B cell (primary cell): ENCODE results near the gene CLEC18B. TPM values are rescaled to one million over a fixed set of nuclear protein-coding genes. Genes with fewer than 3 reads are reported as not detected.

Experiments
- ATAC-seq: fragments of 200-7000 bp; cut with Tn5 transposase; one replicate; pipeline ENCODE4 v1.10.0; 2021; ENCODE audit warnings: low read depth, mild to moderate bottlenecking, moderate number of reproducible peaks, moderate library complexity
- CTCF ChIA-PET: fragments of 350-600 bp; sonication (Branson Sonifier 250); formaldehyde crosslinking; loops from one replicate; lab custom pipeline; 2021; ENCODE audit warnings: antibody characterized with exemption, inconsistent platforms; lab: Charles Lee
- POLR2A ChIA-PET: fragments of 350-600 bp; sonication (Branson Sonifier 250); formaldehyde crosslinking; loops from one replicate; lab custom pipeline; 2021; ENCODE audit warnings: antibody characterized with exemption; lab: Charles Lee
- DNase-seq: peaks from one replicate; pipeline ENCODE4 v3.0.0; 2013
- H2AFZ ChIP-seq: 2 replicates; pipeline ENCODE4 v1.6.1; 2012; ENCODE audit warnings: mild to moderate bottlenecking, low read depth, low read length; ENCODE audit not compliant: insufficient read depth, poor library complexity, severe bottlenecking
- H3K27ac ChIP-seq, 2 donors: 1 replicate in 1 of 2; 2 replicates in 1 of 2; pipeline ENCODE4 v1.5.1; 2012 to 2013; ENCODE audit warnings: low read length in 2 of 2, mild to moderate bottlenecking in 2 of 2, moderate library complexity in 1 of 2
- H3K27me3 ChIP-seq, 4 experiments: fragments of 200-600 bp in 1 of 4; sonication (generic) in 1 of 4; replicated peaks in 1 of 4; 1 replicate in 2 of 4; 2 replicates in 2 of 4; pipeline versions ENCODE4 v1.6.1 to v1.7.0; 2013 to 2016; ENCODE audit warnings: low read length in 3 of 4, mild to moderate bottlenecking in 2 of 4, mixed read lengths in 1 of 4, moderate library complexity in 1 of 4; ENCODE audit not compliant: insufficient read depth in 4 of 4, control insufficient read depth in 3 of 4; ENCODE audit errors: control extremely low read depth in 1 of 4
- H3K36me3 ChIP-seq, 2 experiments: replicated peaks in 1 of 2; 1 replicate in 1 of 2; 2 replicates in 1 of 2; pipeline versions ENCODE4 v1.6.1 to v1.7.1; 2013; ENCODE audit warnings: low read length in 1 of 2; ENCODE audit not compliant: insufficient read depth in 2 of 2, control insufficient read depth in 1 of 2; ENCODE audit errors: control extremely low read depth in 1 of 2, extremely low read depth in 1 of 2
- H3K4me1 ChIP-seq, 2 donors: fragments of 200-600 bp in 1 of 2; sonication (generic) in 1 of 2; 1 replicate in 1 of 2; 2 replicates in 1 of 2; pipeline versions ENCODE4 v1.5.1 to v1.6.1; 2013 to 2017; ENCODE audit warnings: low read length in 2 of 2; ENCODE audit not compliant: control insufficient read depth in 2 of 2, insufficient read depth in 2 of 2
- H3K4me2 ChIP-seq: replicated peaks from 2 replicates; pipeline ENCODE3; 2012; ENCODE audit warnings: mild to moderate bottlenecking, low read depth, low read length; ENCODE audit not compliant: poor library complexity, severe bottlenecking
- H3K4me3 ChIP-seq, 5 experiments: fragments of 200-600 bp in 1 of 5; sonication (generic) in 1 of 5; 1 replicate in 3 of 5; 2 replicates in 2 of 5; pipeline versions ENCODE4 v1.5.1 to v1.7.0; 2011 to 2016; ENCODE audit warnings: low read length in 4 of 5, mild to moderate bottlenecking in 4 of 5, low read depth in 2 of 5, control low read depth in 1 of 5, moderate library complexity in 1 of 5; ENCODE audit not compliant: insufficient read depth in 1 of 5; ENCODE audit errors: control extremely low read depth in 1 of 5, extremely low read depth in 1 of 5
- H3K79me2 ChIP-seq: fragments of 200-600 bp; sonication (generic); one replicate; pipeline ENCODE4 v1.6.0; 2016; ENCODE audit warnings: low read length; ENCODE audit not compliant: control insufficient read depth, insufficient read depth
- H3K9ac ChIP-seq: fragments of 200-600 bp; sonication (generic); 2 replicates; pipeline ENCODE4 v1.6.1; 2017; ENCODE audit warnings: mild to moderate bottlenecking, low read length, moderate library complexity
- H3K9me3 ChIP-seq, 3 donors: one replicate each; pipeline versions ENCODE4 v1.6.1 to v1.7.1; 2013; ENCODE audit warnings: low read length in 2 of 3; ENCODE audit not compliant: control insufficient read depth in 2 of 3, insufficient read depth in 1 of 3; ENCODE audit errors: control extremely low read depth in 1 of 3
- H4K20me1 ChIP-seq: 2 replicates; pipeline ENCODE4 v1.6.0; 2012; ENCODE audit warnings: mild to moderate bottlenecking, low read length; ENCODE audit not compliant: insufficient read depth, control insufficient read depth, poor library complexity, severe bottlenecking
- H3K27ac Mint-ChIP-seq: one replicate; pipeline ENCODE4 v1.8.0; 2021; ENCODE audit warnings: mixed read lengths
- H3K27me3 Mint-ChIP-seq: one replicate; pipeline ENCODE4 v1.8.0; 2021; ENCODE audit warnings: mixed read lengths
- H3K4me1 Mint-ChIP-seq: one replicate; pipeline ENCODE4 v1.8.0; 2021; ENCODE audit warnings: mixed read lengths
- H3K4me3 Mint-ChIP-seq: one replicate; pipeline ENCODE4 v1.8.0; 2021; ENCODE audit warnings: mixed read lengths
- H3K9me3 Mint-ChIP-seq: one replicate; pipeline ENCODE4 v1.8.0; 2022; ENCODE audit warnings: mixed read lengths; ENCODE audit not compliant: insufficient read depth
- EZH2 ChIP-seq: IDR thresholded peaks from 2 replicates; pipeline ENCODE4 v1.6.1; 2012; ENCODE audit warnings: borderline replicate concordance, low read depth, mild to moderate bottlenecking, moderate library complexity, low read length; ENCODE audit not compliant: insufficient read depth, poor library complexity, severe bottlenecking
- WGBS: methylation state at CpG from one replicate; pipeline ENCODE4 v1.1.5; 2013; ENCODE audit warnings: missing lambda C conversion rate; ENCODE audit not compliant: insufficient coverage; 5-methylcytosine and 5-hydroxymethylcytosine counted together
- intact Hi-C: fragments of 100-400 bp; cut with micrococcal nuclease; formaldehyde crosslinking; loops from one replicate; pipeline ENCODE4 v1.10.0; 2022
- polyA plus RNA-seq: library from polyadenylated mRNA; depleted of rRNA; stranded (reverse); fragments of >200 nt; gene quantifications from 2 replicates; pipeline ENCODE4 v1.2.3, GENCODE V29; 2012
- total RNA-seq, 2 donors: library from RNA; stranded (reverse); fragments of 120-200 nt in 1 of 2; gene quantifications; 1 replicate in 1 of 2; 2 replicates in 1 of 2; pipeline versions ENCODE4 v1.2.3 to v1.2.4, GENCODE V29; 2013 to 2022
- TF ChIP-seq, protein P1 (sequence below): fragments of 200-600 bp; IDR thresholded peaks from one replicate; pipeline ENCODE4 v1.8.0; 2022; ENCODE audit warnings: antibody characterized with exemption, mild to moderate bottlenecking

CLEC18B gene
- total and polyA plus RNA-seq, 2 donors (not counting 1 experiment from before 2014, with no cell fraction given), result 1.0 to 1.6 TPM

DNA sequence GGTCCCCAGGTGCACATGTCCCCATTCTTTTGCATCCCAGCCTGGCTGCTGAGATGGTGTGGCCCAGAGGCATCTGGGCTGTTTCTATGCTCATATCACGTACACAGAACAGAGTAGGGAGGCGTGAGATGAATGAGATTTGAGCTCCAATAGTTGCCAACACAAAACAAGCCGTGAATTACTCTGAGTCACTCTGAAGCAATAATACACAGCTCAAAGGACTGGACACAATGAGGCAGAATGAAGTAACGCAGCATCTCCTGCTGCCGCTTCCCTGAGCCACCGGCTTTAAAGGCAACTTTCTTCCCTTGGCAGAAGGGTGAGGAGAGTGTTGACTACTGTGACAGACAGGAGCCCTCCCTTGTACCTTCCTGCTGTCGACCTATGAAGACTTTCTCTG is 33.9 kb upstream of the CLEC18B start:
- H3K4me1 Mint-ChIP-seq, result peaks cover 21% of the 10 kb centered on the region
- no peaks in the 10 kb centered on the region for H3K79me2 ChIP-seq
- ChIA-PET CTCF (interaction anchor here (0.6 kb wide), 1 partner anchor 1181 kb away, joined by 3 read pairs; no protein-coding TSS in a partner anchor), POLR2A (no interaction called here)
- intact Hi-C loops, result no loop called here
- H4K20me1 ChIP-seq, result no peaks in the 10 kb centered on the region
- 92% methylated on average over 6 of the region's 7 CpGs for WGBS
- peaks cover 4 to 13% of the 10 kb centered on the region in 2 donors for H3K4me1 ChIP-seq
- ATAC-seq (no peak), DNase-seq (no peak)
- no peak overlapping the region for H3K27ac ChIP-seq
- no peaks in the 10 kb centered on the region for H3K9me3 ChIP-seq
- no peak overlapping the region for H3K9ac ChIP-seq
- no peak overlapping the region for H3K4me3 Mint-ChIP-seq
- H3K9me3 Mint-ChIP-seq, result no peaks in the 10 kb centered on the region
- H3K36me3 ChIP-seq, result peaks cover 11 to 79% of the 10 kb centered on the region in 2 experiments
- no peaks in the 10 kb centered on the region for H3K27me3 Mint-ChIP-seq
- no peak overlapping the region for H3K4me2 ChIP-seq
- no peak overlapping the region for H3K4me3 ChIP-seq
- H3K27ac Mint-ChIP-seq, result peak overlapping the region; percentile 41
- H3K27me3 ChIP-seq, result no peaks in the 10 kb centered on the region
- no peak for TF ChIP-seq EZH2
- TF ChIP-seq, protein P1, sequence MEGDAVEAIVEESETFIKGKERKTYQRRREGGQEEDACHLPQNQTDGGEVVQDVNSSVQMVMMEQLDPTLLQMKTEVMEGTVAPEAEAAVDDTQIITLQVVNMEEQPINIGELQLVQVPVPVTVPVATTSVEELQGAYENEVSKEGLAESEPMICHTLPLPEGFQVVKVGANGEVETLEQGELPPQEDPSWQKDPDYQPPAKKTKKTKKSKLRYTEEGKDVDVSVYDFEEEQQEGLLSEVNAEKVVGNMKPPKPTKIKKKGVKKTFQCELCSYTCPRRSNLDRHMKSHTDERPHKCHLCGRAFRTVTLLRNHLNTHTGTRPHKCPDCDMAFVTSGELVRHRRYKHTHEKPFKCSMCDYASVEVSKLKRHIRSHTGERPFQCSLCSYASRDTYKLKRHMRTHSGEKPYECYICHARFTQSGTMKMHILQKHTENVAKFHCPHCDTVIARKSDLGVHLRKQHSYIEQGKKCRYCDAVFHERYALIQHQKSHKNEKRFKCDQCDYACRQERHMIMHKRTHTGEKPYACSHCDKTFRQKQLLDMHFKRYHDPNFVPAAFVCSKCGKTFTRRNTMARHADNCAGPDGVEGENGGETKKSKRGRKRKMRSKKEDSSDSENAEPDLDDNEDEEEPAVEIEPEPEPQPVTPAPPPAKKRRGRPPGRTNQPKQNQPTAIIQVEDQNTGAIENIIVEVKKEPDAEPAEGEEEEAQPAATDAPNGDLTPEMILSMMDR, result no peak
- H2AFZ ChIP-seq, result no peak overlapping the region

DNA sequence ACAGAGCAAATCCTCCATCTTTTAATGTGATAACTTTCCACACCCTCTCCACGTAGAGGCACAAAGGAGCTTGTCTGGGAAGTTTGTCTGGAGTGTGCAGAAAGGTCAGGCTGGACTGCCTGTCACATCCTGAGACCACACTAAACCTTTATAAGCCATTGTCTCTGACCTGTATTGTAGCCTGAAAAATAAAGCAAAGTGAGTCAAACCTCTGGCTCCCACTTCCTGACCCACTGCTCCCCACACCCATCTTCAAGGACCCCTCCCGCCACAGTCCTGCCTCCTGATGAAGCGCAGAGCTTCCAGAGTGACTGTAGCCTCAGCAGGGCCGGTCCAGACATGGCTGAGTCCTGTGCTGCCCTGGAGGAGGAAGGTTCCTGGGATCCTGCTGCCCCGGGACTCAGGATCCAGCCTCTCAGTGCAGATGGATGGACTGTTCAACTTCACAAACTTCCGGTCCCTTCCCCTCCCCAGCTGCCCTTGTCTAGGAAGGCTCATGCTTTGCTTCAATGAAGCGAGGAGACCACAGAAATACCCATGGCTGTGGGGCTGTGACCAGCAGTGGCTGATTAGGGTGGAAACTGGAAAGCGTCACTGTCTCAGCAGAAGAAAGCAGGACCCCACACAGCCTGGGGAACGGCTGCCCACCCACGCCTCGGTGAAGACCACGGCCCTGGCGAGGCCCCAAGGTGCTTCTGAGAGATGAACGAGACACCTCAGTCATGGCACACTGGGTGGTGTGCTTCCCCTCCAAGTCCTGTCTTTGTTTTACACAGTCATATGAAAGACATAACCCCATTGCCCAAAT is 30.9 kb upstream of the CLEC18B start:
- ChIA-PET POLR2A (no interaction called here), CTCF (no interaction called here)
- Histone ChIP-seq H4K20me1 (no peaks in the 10 kb centered on the region), H3K9ac (no peak overlapping the region), H3K27me3 (no peaks in the 10 kb centered on the region), H3K27ac (no peak overlapping the region), H3K79me2 (no peaks in the 10 kb centered on the region), H3K4me3 (no peak overlapping the region), H3K4me2 (no peak overlapping the region), H2AFZ (no peak overlapping the region), H3K9me3 (no peaks in the 10 kb centered on the region), H3K4me1 (peaks cover 4 to 13% of the 10 kb centered on the region in 2 donors), H3K36me3 (peaks cover 2 to 67% of the 10 kb centered on the region in 2 experiments)
- Mint-ChIP-seq H3K27ac (peak overlapping the region; percentile 39), H3K9me3 (no peaks in the 10 kb centered on the region), H3K27me3 (no peaks in the 10 kb centered on the region), H3K4me1 (peaks cover 21% of the 10 kb centered on the region), H3K4me3 (no peak overlapping the region)
- DNase-seq, result peak; percentile 21
- no peak for TF ChIP-seq EZH2
- TF ChIP-seq, protein P1, result no peak
- ATAC-seq, result peak; percentile 65
- WGBS, result 48% methylated on average over 10 of the region's 14 CpGs
- intact Hi-C loops, result no loop called here
